ENCODE data around the gene OSR1.
A peak's percentile ranks its signal among the peaks of the same experiment; 100 is the strongest.

Gene OSR1

GRCh38 chr2:19357402-19358241 lies 801 bp downstream of the OSR1 start:
- DNase-seq = no peak

DNA sequence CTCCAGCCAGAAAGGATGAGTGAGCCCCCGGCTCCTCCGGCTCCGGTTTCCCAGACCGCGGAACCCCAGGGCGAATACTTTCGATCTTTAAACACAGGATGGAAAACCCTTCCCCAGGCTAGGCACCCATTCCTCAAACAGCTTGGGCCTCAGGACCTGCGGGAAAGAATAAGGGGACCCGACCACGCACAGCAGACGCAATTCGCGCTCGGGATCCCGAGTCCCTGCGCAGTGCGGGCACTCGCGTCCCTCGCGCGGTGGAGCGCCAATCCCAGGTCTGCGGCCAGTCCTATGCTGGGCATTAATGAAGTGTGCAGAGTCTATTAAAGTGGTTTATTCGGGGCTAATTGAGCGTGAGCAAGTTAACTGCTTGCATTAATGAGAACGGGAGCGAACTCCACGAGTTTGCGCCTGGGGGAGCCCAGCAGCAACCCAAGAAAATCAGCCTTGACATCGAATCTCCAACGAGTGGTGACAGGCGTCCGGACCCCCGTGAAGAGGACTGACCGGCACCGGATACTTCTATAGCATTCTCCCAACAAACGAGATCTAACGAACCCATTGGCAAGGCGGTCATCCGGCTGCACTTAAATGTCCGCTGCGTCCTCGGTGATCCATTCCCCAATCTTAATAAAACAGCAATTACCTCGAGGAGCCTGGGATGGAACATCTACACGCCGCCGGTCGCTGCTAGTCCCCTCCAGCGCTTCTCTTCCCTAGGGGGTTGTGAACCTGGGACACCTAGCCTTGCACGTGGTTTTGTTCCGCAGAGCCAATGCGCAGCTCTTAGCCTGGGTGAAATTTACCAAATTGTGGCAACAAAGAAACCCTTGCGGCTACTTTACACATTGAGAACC lies 1.6 kb downstream of the OSR1 start:
- DNase-seq = no peak

- DNase-seq = no peak
These were observed 2.4 kb downstream of the OSR1 start for GRCh38 chr2:19355931-19356544.

- DNase-seq = no peak
These were observed 3.0 kb downstream of the OSR1 start for GRCh38 chr2:19355416-19355821.

DNA sequence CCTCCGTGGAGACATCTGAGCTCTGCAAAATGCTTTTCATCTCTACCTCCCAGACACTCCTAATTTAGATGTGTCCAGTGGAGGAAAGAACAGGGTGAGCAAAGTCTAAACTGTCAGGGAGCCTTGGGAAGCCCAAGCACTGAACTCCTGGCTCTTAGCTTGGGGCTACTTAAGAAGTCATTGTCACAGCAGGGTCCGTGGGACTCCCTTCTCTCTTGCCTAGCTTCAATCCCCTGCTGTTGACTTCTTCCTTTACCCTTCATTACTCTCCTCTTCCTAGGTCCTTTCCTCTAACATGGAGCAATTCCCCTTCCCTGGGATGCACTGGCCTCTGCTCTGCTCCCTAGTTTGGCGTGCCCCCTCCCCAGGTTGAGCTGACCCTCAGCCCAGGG lies 3.4 kb downstream of the OSR1 start:
- no peak for DNase-seq

GRCh38 chr2:19353721-19354050 lies 4.7 kb downstream of the OSR1 start:
- no peak for DNase-seq

DNA sequence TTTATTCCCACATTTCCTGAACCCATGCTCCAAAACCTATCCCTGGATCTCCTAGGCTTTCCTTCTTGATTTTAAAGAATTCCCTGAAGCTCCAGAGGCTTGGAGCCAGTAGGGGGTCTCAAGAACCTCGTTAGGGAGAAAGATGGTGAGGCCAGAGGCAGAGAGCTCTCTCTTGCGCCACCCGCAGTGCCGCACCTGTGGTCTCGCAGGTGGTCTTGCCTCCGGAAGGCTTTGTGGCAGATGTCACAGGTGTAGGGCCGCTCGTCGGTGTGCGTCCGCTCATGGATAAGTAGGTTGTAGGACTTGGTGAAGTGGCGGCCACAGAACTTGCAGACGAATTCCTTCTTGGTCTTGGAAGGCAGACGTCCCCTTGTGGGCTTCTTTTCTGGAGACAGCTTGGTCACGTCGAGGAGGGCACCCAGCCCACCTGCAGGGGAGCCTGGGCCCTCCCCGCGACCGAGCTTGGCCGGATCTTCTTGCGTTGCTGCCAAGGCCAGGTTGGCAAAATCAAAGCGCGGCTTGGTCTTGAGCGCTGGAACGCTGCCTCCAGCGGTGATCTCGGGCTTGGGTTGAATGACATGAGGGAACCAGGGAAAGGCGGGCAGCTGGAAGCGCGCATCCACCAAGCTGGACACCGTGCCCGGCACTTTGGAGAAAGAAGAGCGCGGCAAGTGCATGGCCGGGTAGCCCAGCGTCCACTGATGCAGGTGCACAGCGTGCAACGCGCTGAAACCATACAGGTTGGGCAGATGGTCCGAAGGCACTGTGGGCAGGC lies 5.3 kb downstream of the OSR1 start:
- DNase-seq = no peak

DNA sequence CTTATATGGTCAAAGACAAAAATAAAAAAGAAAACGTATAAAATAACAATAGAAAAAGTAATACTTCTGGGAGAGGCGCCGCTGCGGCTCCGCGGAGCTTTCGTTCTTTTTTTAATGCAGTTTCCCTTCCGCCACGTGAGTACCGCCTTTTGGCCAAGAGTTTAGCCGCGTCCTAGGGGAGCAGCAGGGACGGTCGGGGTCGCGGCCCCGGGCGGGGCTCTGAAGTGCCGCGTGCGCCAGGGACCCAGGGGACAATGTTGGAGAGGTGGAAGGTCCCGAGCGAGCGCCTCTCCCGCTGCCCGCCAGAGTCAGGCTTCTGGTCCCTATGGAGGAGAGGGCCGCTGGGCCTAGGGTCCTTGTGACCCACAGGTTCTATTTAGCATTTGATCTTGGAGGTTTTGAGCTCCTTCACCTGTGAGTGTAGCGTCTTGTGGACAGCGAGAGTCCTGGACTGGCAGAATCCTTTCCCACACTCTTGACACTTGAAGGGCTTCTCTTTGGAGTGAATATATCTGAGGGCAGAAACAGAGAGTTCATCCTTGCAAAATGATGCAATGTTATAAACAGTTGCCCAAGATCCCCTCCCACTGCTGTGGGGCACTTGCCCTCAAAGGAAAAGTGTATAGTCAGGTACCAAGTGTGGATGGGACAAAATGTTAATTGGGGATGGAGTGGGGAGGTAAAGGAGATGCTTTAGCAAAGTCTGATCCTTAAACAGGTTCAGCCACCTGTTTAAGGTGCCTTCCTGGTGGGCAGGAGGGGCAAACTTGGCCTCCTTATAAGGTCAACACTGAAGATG lies 6.3 kb downstream of the OSR1 start:
- DNase-seq = no peak

DNA sequence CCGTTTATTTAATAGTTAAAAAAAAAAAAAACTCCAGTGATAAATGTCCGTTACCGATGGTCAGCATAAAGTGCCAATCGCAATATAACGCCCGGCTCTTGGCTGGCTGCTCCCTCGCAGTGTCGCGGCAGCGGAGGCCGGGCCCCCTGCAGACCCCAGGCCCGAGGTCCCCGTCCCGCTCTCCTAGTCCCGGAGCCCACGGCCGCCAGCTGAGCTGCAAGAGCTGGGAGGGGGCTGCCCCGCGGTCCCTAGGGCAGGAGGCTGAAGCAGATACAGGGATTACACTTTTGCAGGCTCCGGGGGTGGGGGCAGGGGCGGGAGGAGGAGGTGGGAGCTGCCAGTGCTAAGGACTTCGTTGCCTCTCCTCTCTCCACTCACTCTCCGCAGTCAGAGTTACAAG lies 6.9 kb downstream of the OSR1 start:
- DNase-seq = no peak

DNA sequence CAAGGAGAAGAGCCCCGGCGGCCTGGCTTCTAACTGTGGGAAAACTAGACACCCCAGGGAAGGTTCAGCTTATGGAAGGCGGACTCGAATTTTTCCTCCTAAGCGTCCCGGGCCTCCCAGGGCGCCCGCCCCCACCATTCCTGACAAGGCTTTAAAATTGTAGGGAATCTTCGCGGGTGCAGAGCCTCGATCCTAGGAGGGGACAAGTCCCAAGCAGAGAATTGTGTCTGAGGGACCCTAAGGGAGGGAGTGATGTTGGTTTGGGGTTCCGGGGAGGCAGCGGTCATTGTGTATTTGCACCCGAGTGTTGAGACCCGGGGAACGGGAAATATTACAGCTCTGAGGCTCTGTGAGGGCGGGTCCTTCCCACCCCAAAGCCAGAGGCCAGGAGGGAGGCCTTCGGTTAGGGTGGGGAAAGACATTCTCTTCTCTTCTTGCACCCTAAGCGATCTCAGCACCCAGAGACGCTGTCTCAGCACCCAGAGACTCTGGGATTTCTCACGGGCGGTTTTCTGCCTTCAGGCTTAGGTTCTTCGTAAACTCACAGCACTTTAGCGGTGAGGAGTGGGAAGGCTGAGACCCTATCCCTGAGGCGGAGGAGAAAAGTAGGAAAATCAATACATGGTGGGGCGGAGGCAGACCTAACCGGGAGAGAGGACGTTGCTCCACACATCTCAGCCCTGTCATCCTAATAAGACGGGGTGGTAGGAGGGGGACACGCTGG lies 7.6 kb downstream of the OSR1 start:
- no peak for DNase-seq

DNA sequence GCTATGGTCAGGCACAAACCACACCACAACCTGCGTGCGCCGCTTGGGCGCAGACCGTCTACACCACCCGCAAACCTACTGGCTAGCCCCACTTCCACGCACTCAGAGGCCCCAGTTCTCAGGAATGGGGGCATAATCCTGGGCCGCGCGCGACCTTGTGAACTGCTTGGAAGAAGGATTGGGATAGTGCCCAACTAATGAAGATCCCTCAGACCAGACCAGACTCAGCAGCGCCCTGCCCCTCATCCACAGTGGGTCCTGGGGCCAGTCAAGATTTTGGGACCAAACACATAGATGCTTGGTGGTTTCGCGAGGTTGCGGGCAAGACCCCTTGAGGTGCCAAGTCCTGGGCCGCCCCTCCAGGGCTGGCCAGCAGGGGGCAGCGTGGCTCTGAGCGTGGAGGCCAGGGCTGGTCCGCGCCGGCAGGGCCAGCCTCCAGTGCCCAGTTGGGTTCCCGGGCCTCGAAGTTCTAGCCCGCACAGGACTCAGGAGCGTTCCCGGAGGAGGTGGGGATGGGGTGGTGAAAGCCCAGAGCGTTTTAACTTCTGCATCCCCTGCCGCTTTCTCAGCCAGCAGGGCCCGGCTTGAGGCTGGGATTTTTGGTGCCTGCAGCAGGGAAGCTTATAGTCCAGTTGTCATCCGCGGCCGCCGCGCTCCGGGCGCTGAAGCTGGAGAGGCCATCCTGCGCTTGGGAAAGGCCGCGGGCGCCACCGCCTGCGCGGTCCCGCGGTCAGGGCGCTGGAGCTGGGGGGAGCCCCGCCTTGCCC lies 8.3 kb downstream of the OSR1 start:
- DNase-seq = no peak

DNA sequence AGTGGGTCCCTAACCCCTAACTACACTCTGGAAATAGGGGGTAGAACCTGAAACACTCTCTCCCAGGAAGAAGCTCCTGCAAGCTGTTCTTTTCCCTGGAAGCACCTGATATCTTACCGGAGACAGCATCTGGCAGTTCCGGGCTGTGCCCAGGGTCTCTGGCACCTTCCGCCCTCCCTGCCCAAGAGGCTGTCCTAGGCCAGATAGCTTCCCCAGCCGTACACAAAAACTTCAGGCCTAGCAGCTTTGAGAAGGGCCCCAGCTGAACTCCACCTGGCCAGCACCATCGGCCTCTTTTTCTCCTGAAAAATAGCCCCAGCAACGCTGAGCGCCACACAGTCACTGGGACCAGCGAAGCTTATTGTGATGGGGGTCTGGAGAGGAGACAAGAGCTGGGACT lies 9.7 kb downstream of the OSR1 start:
- DNase-seq = no peak

DNA sequence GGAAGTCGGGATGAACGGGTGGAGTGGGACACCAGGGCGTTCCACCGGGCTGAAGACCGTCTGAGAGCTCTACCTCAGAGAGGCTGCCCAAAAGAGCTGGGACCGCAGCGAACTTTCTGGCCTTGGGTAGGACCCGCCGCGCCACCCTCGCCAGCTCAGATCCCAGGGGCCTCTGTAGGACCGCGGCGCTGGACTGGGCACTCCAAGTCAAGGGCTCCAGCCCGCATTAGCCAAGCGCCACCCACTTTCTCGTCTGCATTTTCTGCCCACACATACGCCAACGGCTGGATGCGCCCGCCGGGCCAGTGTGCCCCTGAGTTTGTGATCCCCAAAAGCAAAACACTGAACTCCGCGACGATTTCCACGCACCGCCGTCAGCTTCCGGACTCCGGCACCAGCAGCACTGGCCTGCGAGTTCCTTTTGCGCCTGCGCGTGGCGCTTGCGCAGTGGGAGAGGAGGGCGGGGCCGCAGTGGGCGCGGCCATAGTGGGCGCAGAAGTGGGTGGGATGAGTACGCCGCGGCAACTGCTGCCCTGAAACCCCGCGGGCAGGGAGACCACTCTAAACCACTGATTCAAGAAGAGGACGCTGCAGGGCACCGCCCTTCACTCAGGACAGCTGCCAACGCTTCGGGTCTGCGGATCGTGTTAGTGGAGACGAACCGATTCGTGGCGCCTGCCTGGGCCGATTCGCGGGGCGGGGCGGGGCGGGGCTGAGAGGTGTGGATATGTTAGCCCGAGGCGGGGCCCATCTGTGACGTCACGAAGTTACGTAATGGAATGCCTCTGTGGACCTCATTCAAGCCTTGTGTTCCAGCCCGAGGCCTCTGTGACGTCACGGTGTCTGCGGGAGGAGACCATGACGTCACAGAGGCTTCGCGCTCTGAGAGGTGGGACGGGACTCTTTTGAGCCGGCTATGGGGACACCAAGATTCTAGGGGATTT lies 10.5 kb downstream of the OSR1 start:
- peak; percentile 88 for DNase-seq

DNA sequence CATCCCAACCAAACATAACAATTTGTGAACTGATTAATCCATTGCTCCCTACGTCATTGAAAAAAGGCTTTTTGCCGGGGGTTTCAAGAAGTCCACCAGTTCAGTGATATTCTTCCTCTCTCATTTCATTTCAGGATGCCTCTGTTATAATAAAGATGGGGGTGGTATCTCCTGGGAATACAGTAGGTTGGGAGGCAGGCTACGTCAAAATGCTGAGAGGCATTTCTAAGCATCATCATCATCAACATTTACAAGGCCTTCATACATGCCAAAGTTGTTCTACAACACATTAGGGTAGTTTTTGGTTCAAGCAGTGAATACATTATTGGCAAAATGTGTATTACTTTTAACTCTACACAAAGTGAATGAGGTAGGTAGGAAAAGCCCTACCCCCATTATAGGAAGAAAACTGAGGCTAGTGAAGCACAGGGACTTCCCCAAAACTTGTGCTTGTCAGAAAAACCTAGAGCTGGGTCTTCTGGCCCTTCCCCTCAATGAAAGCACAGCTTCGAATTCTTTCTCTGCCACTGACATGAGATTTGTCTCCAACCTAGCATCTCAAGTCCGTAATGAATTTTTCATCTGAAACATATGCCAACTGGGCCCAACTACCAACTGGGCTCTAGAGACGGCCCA lies 11.3 kb downstream of the OSR1 start:
- no peak for DNase-seq

DNA sequence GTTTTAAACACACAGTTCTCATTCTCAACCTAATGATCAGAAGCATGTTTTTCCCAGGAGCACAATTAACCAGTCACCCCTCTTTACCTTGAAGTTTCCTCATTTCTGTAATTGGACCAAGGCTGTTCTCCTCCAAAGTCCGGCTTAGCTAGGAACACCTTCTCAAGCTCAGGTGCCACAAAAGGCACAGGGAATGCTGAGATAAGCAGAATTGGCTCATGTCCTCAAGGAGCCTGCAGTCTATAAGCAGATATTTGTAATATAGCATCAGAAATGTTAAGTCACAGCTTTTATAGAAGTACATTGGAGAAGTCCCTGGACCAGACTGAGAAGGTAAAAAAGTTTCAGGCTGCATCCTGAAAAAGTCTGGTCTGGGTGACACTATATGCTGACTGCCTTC lies 20.7 kb downstream of the OSR1 start:
- DNase-seq = no peak

- no peak for DNase-seq
These were observed 21.2 kb downstream of the OSR1 start for GRCh38 chr2:19337202-19337601.

- DNase-seq = no peak
These were observed 21.6 kb downstream of the OSR1 start for GRCh38 chr2:19336781-19337180.

GRCh38 chr2:19332503-19332902 lies 25.9 kb downstream of the OSR1 start:
- no peak for DNase-seq

- DNase-seq = no peak
These were observed 27.0 kb downstream of the OSR1 start for GRCh38 chr2:19331450-19331849.
